Endodermal cell (in vitro differentiated cells): ENCODE measurements around the gene MAP7D3. TPM values are rescaled to one million over a fixed set of nuclear protein-coding genes. Genes with fewer than 3 reads are reported as not detected.

ENCODE experiments used
- DNase-seq: peaks from one replicate; pipeline ENCODE4 v3.0.0-alpha.2; 2017
- H3K27ac ChIP-seq: 2 replicates; pipeline ENCODE4 v1.5.1; 2013; ENCODE audit warnings: mild to moderate bottlenecking, low read depth, low read length, moderate library complexity
- H3K27me3 ChIP-seq: 2 replicates; pipeline ENCODE4 v1.6.1; 2013; ENCODE audit warnings: mild to moderate bottlenecking, low read length, moderate library complexity; ENCODE audit not compliant: insufficient read depth, control insufficient read depth, poor library complexity, severe bottlenecking
- H3K36me3 ChIP-seq: 2 replicates; pipeline ENCODE4 v1.7.0; 2013; ENCODE audit warnings: mild to moderate bottlenecking, low read length, moderate library complexity; ENCODE audit not compliant: control insufficient read depth, insufficient read depth
- H3K4me1 ChIP-seq: one replicate; pipeline ENCODE4 v1.7.0; 2013; ENCODE audit warnings: low read length; ENCODE audit not compliant: control insufficient read depth, insufficient read depth
- H3K4me3 ChIP-seq: 2 replicates; pipeline ENCODE4 v1.5.1; 2013; ENCODE audit warnings: mild to moderate bottlenecking, low read length, moderate library complexity
- H3K9ac ChIP-seq: 2 replicates; pipeline ENCODE4 v1.6.1; 2013; ENCODE audit warnings: mild to moderate bottlenecking, low read length, moderate library complexity; ENCODE audit not compliant: poor library complexity, severe bottlenecking; ENCODE audit errors: extremely low read depth
- H3K9me3 ChIP-seq: 2 replicates; pipeline ENCODE4 v1.6.1; 2013; ENCODE audit warnings: mild to moderate bottlenecking, low read length, moderate library complexity; ENCODE audit not compliant: control insufficient read depth
- H3K27ac Mint-ChIP-seq: 2 replicates; pipeline ENCODE4 v1.8.0; 2020; ENCODE audit warnings: mixed read lengths
- H3K27me3 Mint-ChIP-seq: 2 replicates; pipeline ENCODE4 v1.8.0; 2021; ENCODE audit warnings: mild to moderate bottlenecking, mixed read lengths; ENCODE audit not compliant: insufficient read depth
- H3K36me3 Mint-ChIP-seq: 2 replicates; pipeline ENCODE4 v1.8.0; 2020; ENCODE audit warnings: low read depth, mixed read lengths
- H3K4me1 Mint-ChIP-seq: 2 replicates; pipeline ENCODE4 v1.8.0; 2020; ENCODE audit warnings: mixed read lengths
- H3K4me3 Mint-ChIP-seq: 2 replicates; pipeline ENCODE4 v1.8.0; 2020; ENCODE audit warnings: mild to moderate bottlenecking, moderate library complexity, mixed read lengths
- H3K9me3 Mint-ChIP-seq: 2 replicates; pipeline ENCODE4 v1.8.0; 2020; ENCODE audit warnings: mild to moderate bottlenecking, mixed read lengths
- WGBS, 2 experiments: methylation state at CpG; one replicate each; pipeline versions ENCODE4 v1.1.5 to v1.1.7; 2013; ENCODE audit warnings: missing lambda C conversion rate in 2 of 2, mixed read lengths in 1 of 2; ENCODE audit not compliant: insufficient coverage in 1 of 2, insufficient read length in 1 of 2; 5-methylcytosine and 5-hydroxymethylcytosine counted together
- total RNA-seq, 2 donors: library from RNA; stranded (reverse); fragmentation: NEBNext Ultra II Directional in 1 of 2; extraction: Animal tissue kit (Norgen Biotek cat#: 25700) in 1 of 2; gene quantifications; 2 replicates in 1 of 2; 3 replicates in 1 of 2; pipeline ENCODE4 v1.2.1, GENCODE V29; 2021
- TF ChIP-seq, protein P1 (sequence below): fragments of 200-600 bp; sonication (generic); conservative IDR thresholded peaks from 2 replicates; pipeline ENCODE4 v1.5.0; 2021; ENCODE audit warnings: antibody characterized with exemption, mild to moderate bottlenecking

Gene MAP7D3
- total RNA-seq, 2 donors from 2014 or later, result 12.3 to 14.2 TPM

DNA sequence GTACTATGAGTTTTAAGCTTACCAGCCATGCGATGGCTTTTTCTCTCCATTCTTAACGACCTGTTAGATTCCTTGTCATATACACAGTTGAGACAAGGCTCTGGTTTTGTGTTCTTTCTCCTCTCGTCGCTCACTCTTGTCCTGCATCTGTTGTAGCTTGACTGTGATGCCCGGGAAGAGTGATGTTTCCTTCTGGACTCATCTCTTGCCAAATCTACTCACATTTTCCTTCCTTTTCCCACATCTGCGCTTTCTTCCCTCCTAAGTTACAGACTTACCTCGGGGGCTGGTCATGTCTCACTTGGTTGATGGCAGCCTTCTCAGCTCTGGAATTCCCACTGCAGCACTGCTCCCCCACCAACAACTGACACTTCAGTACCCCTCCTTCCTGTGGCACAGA lies 4.8 kb upstream of the MAP7D3 start:
- Histone ChIP-seq H3K4me1 (no peaks in the 10 kb centered on the region), H3K4me3 (no peak overlapping the region)
- TF ChIP-seq, protein P1, sequence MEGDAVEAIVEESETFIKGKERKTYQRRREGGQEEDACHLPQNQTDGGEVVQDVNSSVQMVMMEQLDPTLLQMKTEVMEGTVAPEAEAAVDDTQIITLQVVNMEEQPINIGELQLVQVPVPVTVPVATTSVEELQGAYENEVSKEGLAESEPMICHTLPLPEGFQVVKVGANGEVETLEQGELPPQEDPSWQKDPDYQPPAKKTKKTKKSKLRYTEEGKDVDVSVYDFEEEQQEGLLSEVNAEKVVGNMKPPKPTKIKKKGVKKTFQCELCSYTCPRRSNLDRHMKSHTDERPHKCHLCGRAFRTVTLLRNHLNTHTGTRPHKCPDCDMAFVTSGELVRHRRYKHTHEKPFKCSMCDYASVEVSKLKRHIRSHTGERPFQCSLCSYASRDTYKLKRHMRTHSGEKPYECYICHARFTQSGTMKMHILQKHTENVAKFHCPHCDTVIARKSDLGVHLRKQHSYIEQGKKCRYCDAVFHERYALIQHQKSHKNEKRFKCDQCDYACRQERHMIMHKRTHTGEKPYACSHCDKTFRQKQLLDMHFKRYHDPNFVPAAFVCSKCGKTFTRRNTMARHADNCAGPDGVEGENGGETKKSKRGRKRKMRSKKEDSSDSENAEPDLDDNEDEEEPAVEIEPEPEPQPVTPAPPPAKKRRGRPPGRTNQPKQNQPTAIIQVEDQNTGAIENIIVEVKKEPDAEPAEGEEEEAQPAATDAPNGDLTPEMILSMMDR, result no peak

DNA sequence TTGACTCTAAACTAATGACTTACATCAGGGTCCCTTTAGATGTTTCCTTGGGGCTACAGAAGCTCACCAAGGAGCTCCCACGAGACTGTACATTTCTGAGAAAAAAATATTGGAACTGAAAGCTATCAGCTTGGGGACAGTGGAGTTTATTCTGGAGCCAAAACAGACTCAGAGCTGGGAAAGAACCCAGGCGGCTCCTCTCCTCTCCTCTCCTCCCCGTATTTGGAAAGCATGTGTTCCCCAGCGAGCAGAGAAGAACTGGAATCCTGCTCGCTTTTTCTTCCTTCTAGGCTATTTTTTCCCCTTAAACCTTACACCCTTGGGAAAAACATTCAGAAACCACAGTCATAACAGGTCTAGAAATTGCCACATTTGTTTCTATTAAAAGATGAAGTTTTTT lies 4.3 kb upstream of the MAP7D3 start:
- Mint-ChIP-seq H3K36me3 (no peaks in the 10 kb centered on the region), H3K27me3 (no peaks in the 10 kb centered on the region), H3K9me3 (peaks cover 57% of the 10 kb centered on the region), H3K27ac (no peak overlapping the region), H3K4me1 (peaks cover 10% of the 10 kb centered on the region), H3K4me3 (no peak overlapping the region)
- Histone ChIP-seq H3K4me1 (no peaks in the 10 kb centered on the region), H3K9me3 (no peaks in the 10 kb centered on the region), H3K36me3 (no peaks in the 10 kb centered on the region), H3K9ac (no peak overlapping the region), H3K4me3 (no peak overlapping the region), H3K27ac (no peak overlapping the region), H3K27me3 (no peaks in the 10 kb centered on the region)
- TF ChIP-seq, protein P1, result no peak
- 86 to 100% methylated on average over 1 to 5 of the region's 5 CpGs for whole genome bisulfite sequencing, 2 experiments
- no peak for DNase-seq

More for the DNA sequence above, 4.8 kb upstream of the MAP7D3 start:
- Mint-ChIP-seq H3K27me3 (no peaks in the 10 kb centered on the region), H3K4me1 (peaks cover 10% of the 10 kb centered on the region), H3K27ac (no peak overlapping the region), H3K4me3 (no peak overlapping the region), H3K9me3 (peaks cover 60% of the 10 kb centered on the region), H3K36me3 (no peaks in the 10 kb centered on the region)
- WGBS, 2 experiments, result 65 to 67% methylated on average over 6 to 7 of the region's 7 CpGs
- no peaks in the 10 kb centered on the region for H3K9me3 ChIP-seq
- no peak for DNase-seq
- H3K27me3 ChIP-seq, result no peaks in the 10 kb centered on the region
- H3K36me3 ChIP-seq, result no peaks in the 10 kb centered on the region
- H3K9ac ChIP-seq, result no peak overlapping the region
- H3K27ac ChIP-seq, result no peak overlapping the region

DNA sequence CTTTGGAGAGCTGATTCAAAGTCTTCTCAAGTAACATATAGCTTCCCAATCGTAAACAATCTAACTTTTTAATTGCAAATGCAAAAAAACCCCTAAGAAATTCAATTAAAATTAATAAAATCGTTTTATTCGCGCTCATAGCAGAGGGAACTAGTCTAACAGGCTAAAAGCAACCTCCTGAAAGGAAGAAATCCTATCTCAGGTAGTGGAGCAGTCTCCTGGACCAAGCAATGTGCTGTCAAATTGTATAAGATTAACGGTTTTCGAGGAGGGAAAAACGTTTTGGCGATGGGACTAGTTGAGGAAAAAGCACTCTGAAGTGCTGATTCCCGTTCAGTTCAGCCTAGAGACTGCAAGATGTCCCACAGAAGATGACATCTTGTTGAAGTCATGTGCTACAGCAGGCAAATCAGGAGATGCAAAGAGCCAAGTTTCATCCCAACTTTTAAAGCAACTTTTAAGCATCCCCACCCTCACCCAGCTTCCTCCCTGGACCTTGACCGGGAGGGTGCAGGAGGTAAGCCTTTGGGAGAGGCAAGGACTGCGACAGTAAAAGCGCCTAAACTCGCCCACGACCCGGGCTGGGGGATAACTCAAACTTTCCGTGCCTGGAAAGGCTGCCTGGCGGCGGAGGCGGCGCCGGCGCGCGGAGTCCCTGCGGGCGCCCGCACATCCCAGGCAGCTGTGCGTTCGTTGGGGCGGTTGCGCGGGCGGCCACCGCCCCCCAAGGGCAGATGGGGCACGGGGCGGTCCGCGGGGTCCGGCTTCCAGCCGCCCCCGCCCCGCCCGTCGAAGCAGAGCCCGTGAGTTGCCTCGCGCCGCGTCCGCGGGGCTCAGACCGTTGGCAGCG lies 784 bp downstream of the MAP7D3 start:
- peak; percentile 56 for DNase-seq
- 5 to 11% methylated on average over 7 to 53 of the region's 53 CpGs for WGBS, 2 experiments
- Histone ChIP-seq H3K27ac (no peak overlapping the region), H3K9ac (no peak overlapping the region), H3K4me1 (no peaks in the 10 kb centered on the region), H3K27me3 (no peaks in the 10 kb centered on the region), H3K9me3 (no peaks in the 10 kb centered on the region), H3K4me3 (peak overlapping the region; percentile 84), H3K36me3 (no peaks in the 10 kb centered on the region)
- H3K9me3 Mint-ChIP-seq, result peaks cover 37% of the 10 kb centered on the region
- peaks cover 3% of the 10 kb centered on the region for H3K4me1 Mint-ChIP-seq
- H3K4me3 Mint-ChIP-seq, result peak overlapping the region; percentile 66
- H3K27ac Mint-ChIP-seq, result no peak overlapping the region
- H3K36me3 Mint-ChIP-seq, result no peaks in the 10 kb centered on the region
- TF ChIP-seq, protein P1, result no peak
- H3K27me3 Mint-ChIP-seq, result no peaks in the 10 kb centered on the region
